CD14-positive monocyte (primary cell): Measurements from ENCODE around the gene SSTR3. TPM values are rescaled to one million over a fixed set of nuclear protein-coding genes. Genes with fewer than 3 reads are reported as not detected.

ENCODE experiments used
- DNase-seq, 3 donors: peaks; one replicate each; pipeline ENCODE4 v3.0.0-alpha.2; 2011 to 2022
- H2AFZ ChIP-seq: 2 replicates; pipeline ENCODE4 v1.6.0; 2012; ENCODE audit warnings: mild to moderate bottlenecking, low read depth, low read length, inconsistent platforms; ENCODE audit not compliant: insufficient read depth, poor library complexity, severe bottlenecking
- H3K27ac ChIP-seq, 2 donors: 1 replicate in 1 of 2; 2 replicates in 1 of 2; pipeline ENCODE4 v1.5.1; 2012 to 2013; ENCODE audit warnings: low read length in 2 of 2, control low read depth in 1 of 2, inconsistent platforms in 1 of 2, low read depth in 1 of 2, mild to moderate bottlenecking in 1 of 2
- H3K27me3 ChIP-seq, 2 donors: one replicate each; pipeline versions ENCODE4 v1.6.0 to v1.6.1; 2011 to 2013; ENCODE audit warnings: low read length in 2 of 2; ENCODE audit not compliant: control insufficient read depth in 2 of 2, insufficient read depth in 2 of 2
- H3K36me3 ChIP-seq, 2 donors: replicated peaks in 1 of 2; 1 replicate in 1 of 2; 2 replicates in 1 of 2; pipeline versions ENCODE4 v1.5.1 to v1.6.1; 2012 to 2013; ENCODE audit warnings: low read length in 2 of 2, control low read depth in 1 of 2, inconsistent platforms in 1 of 2, mild to moderate bottlenecking in 1 of 2; ENCODE audit not compliant: insufficient read depth in 2 of 2, control insufficient read depth in 1 of 2
- H3K4me1 ChIP-seq, 2 donors: 1 replicate in 1 of 2; 2 replicates in 1 of 2; pipeline versions ENCODE4 v1.5.1 to v1.6.1; 2012 to 2013; ENCODE audit warnings: low read length in 2 of 2, control low read depth in 1 of 2, inconsistent platforms in 1 of 2, mild to moderate bottlenecking in 1 of 2, moderate library complexity in 1 of 2; ENCODE audit not compliant: insufficient read depth in 2 of 2, control insufficient read depth in 1 of 2
- H3K4me2 ChIP-seq: replicated peaks from 2 replicates; pipeline ENCODE3; 2012; ENCODE audit warnings: low read length, moderate library complexity, mild to moderate bottlenecking; ENCODE audit not compliant: poor library complexity, severe bottlenecking; ENCODE audit errors: extremely low read depth
- H3K4me3 ChIP-seq, 3 experiments: fragments of 200-600 bp in 1 of 3; sonication (generic) in 1 of 3; replicated peaks in 1 of 3; 1 replicate in 2 of 3; 2 replicates in 1 of 3; pipeline ENCODE4 v1.5.1; 2011 to 2013; ENCODE audit warnings: low read length in 3 of 3, mild to moderate bottlenecking in 3 of 3, control low read depth in 2 of 3, low read depth in 2 of 3, inconsistent platforms in 1 of 3, moderate library complexity in 1 of 3
- H3K79me2 ChIP-seq: 2 replicates; pipeline ENCODE4 v1.6.0; 2012; ENCODE audit warnings: mild to moderate bottlenecking, control low read depth, inconsistent platforms, low read length, moderate library complexity; ENCODE audit not compliant: insufficient read depth
- H3K9ac ChIP-seq: 2 replicates; pipeline ENCODE4 v1.6.0; 2017; ENCODE audit warnings: low read length, mild to moderate bottlenecking; ENCODE audit not compliant: insufficient read depth, poor library complexity, severe bottlenecking
- H3K9me3 ChIP-seq, 2 donors: replicated peaks in 1 of 2; 1 replicate in 1 of 2; 2 replicates in 1 of 2; pipeline versions ENCODE4 v1.5.1 to v1.6.1; 2012 to 2013; ENCODE audit warnings: low read length in 2 of 2, control low read depth in 1 of 2; ENCODE audit not compliant: control insufficient read depth in 1 of 2, insufficient read depth in 1 of 2
- H4K20me1 ChIP-seq: 2 replicates; pipeline ENCODE4 v1.6.0; 2012; ENCODE audit warnings: mild to moderate bottlenecking, low read length, control low read depth, moderate library complexity; ENCODE audit not compliant: insufficient read depth
- H3K27ac Mint-ChIP-seq, 7 donors: one replicate each; pipeline ENCODE4 v1.8.0; 2020; ENCODE audit warnings: mild to moderate bottlenecking in 7 of 7, mixed read lengths in 7 of 7, moderate library complexity in 6 of 7, inconsistent platforms in 2 of 7
- H3K27me3 Mint-ChIP-seq, 3 donors: one replicate each; pipeline ENCODE4 v1.8.0; 2021 to 2022; ENCODE audit warnings: low read depth in 3 of 3, mild to moderate bottlenecking in 3 of 3, mixed read lengths in 3 of 3, moderate library complexity in 3 of 3, inconsistent platforms in 1 of 3
- H3K36me3 Mint-ChIP-seq, 2 donors: one replicate each; pipeline ENCODE4 v1.8.0; 2020; ENCODE audit warnings: mixed read lengths in 2 of 2, inconsistent platforms in 1 of 2, mild to moderate bottlenecking in 1 of 2
- H3K4me1 Mint-ChIP-seq: one replicate; pipeline ENCODE4 v1.8.0; 2020; ENCODE audit warnings: mild to moderate bottlenecking, mixed read lengths
- H3K4me3 Mint-ChIP-seq, 2 donors: one replicate each; pipeline ENCODE4 v1.8.0; 2020; ENCODE audit warnings: mild to moderate bottlenecking in 2 of 2, mixed read lengths in 2 of 2, moderate library complexity in 1 of 2
- H3K9me3 Mint-ChIP-seq, 7 donors: one replicate each; pipeline ENCODE4 v1.8.0; 2020 to 2022; ENCODE audit warnings: mixed read lengths in 7 of 7, mild to moderate bottlenecking in 6 of 7, moderate library complexity in 6 of 7, inconsistent platforms in 2 of 7
- WGBS: methylation state at CpG from one replicate; pipeline ENCODE4 v1.1.5; 2013; ENCODE audit warnings: missing lambda C conversion rate; ENCODE audit not compliant: insufficient coverage; 5-methylcytosine and 5-hydroxymethylcytosine counted together
- intact Hi-C, 2 donors: fragments of 100-400 bp; cut with micrococcal nuclease; formaldehyde crosslinking; loops; one replicate each; pipeline versions ENCODE4 v1.15.0 to v1.15.1; 2023
- polyA plus RNA-seq, 3 donors: library from polyadenylated mRNA; depleted of rRNA in 1 of 3; unstranded in 2 of 3; stranded (reverse) in 1 of 3; fragments of 300-500 nt in 2 of 3; fragments of >200 nt in 1 of 3; fragmentation: Illumina TruSeq in 2 of 3; gene quantifications; 1 replicate in 2 of 3; 2 replicates in 1 of 3; pipeline ENCODE4 v1.2.3, GENCODE V29; 2012 to 2021
- TF ChIP-seq, protein P1 (sequence below): fragments of 200-600 bp; IDR thresholded peaks from one replicate; pipeline ENCODE4 v1.8.0; 2022; ENCODE audit warnings: antibody characterized with exemption, mild to moderate bottlenecking

Gene SSTR3
- polyA plus RNA-seq, 3 donors = 0.04 TPM; not detected in 2

GRCh38 chr22:37213941-37214730 lies 1.9 kb upstream of the SSTR3 start:
- no peaks in the 10 kb centered on the region for H3K27me3 ChIP-seq
- H3K4me1 ChIP-seq = no peaks in the 10 kb centered on the region
- no peak for DNase-seq
- intact Hi-C loops = no loop called here
- Mint-ChIP-seq H3K4me1 (peaks cover 4% of the 10 kb centered on the region), H3K9me3 (peaks cover 0 to 2% (median 0%) of the 10 kb centered on the region in 7 donors), H3K36me3 (no peaks in the 10 kb centered on the region), H3K4me3 (no peak overlapping the region), H3K27ac (no peak overlapping the region), H3K27me3 (peaks cover 2 to 12% (median 7%) of the 10 kb centered on the region in 3 donors)
- no peaks in the 10 kb centered on the region for H4K20me1 ChIP-seq
- no peaks in the 10 kb centered on the region for H3K9me3 ChIP-seq
- no peaks in the 10 kb centered on the region for H3K36me3 ChIP-seq
- TF ChIP-seq, protein P1, sequence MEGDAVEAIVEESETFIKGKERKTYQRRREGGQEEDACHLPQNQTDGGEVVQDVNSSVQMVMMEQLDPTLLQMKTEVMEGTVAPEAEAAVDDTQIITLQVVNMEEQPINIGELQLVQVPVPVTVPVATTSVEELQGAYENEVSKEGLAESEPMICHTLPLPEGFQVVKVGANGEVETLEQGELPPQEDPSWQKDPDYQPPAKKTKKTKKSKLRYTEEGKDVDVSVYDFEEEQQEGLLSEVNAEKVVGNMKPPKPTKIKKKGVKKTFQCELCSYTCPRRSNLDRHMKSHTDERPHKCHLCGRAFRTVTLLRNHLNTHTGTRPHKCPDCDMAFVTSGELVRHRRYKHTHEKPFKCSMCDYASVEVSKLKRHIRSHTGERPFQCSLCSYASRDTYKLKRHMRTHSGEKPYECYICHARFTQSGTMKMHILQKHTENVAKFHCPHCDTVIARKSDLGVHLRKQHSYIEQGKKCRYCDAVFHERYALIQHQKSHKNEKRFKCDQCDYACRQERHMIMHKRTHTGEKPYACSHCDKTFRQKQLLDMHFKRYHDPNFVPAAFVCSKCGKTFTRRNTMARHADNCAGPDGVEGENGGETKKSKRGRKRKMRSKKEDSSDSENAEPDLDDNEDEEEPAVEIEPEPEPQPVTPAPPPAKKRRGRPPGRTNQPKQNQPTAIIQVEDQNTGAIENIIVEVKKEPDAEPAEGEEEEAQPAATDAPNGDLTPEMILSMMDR = no peak
- no peak overlapping the region for H3K27ac ChIP-seq
- H3K9ac ChIP-seq = no peak overlapping the region
- no peak overlapping the region for H3K4me3 ChIP-seq
- H3K4me2 ChIP-seq = no peak overlapping the region
- WGBS = 97% methylated on average over 8 of the region's 13 CpGs
- H2AFZ ChIP-seq = no peak overlapping the region
- no peaks in the 10 kb centered on the region for H3K79me2 ChIP-seq

DNA sequence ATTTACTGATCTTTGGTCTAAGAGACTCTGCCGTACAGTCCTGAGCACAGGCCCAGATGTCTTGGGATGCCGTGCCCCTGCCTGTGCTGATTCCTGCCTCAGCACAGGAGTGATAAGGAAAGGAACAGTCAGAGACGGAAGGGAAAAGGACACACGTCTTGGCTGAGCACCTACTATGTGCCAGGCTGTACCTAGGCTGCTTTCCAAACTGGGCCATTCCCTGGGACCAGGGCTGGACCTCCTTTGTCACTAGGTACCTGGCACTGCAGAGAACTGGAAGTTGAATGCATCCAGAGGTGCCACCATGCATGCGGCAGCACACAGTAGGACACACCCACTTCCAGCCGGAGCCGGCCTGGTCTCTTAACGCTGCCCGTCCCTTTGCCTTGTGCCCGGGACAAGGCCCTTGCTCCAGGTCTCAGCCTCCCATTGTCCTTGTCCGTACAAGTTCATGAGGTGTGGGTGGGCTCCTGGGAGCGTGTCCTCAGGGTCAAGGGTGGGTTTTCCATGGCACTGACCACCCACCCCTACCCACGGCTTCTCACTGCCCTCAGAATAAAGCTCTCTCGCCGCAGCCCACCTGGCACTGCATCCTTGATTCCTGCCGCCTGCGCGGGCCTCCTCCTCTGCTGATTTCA lies 1.1 kb upstream of the SSTR3 start:
- Histone ChIP-seq H2AFZ (no peak overlapping the region), H3K27ac (no peak overlapping the region), H3K4me2 (no peak overlapping the region), H3K79me2 (no peaks in the 10 kb centered on the region), H3K36me3 (no peaks in the 10 kb centered on the region), H4K20me1 (no peaks in the 10 kb centered on the region), H3K9me3 (no peaks in the 10 kb centered on the region), H3K4me3 (no peak overlapping the region), H3K4me1 (no peaks in the 10 kb centered on the region), H3K27me3 (no peaks in the 10 kb centered on the region), H3K9ac (no peak overlapping the region)
- no peaks in the 10 kb centered on the region for H3K36me3 Mint-ChIP-seq
- H3K4me3 Mint-ChIP-seq = no peak overlapping the region
- no peak overlapping the region for H3K27ac Mint-ChIP-seq
- DNase-seq = no peak
- TF ChIP-seq, protein P1 = no peak
- intact Hi-C loops = no loop called here
- peaks cover 0 to 2% (median 0%) of the 10 kb centered on the region in 7 donors for H3K9me3 Mint-ChIP-seq
- H3K4me1 Mint-ChIP-seq = no peaks in the 10 kb centered on the region
- WGBS = 100% methylated on average over 7 of the region's 18 CpGs
- peaks cover 2 to 9% (median 5%) of the 10 kb centered on the region in 3 donors for H3K27me3 Mint-ChIP-seq
